Fibroblast of lung (primary cell): ENCODE measurements around the gene CCP110.

Experiments
- CTCF ChIP-seq, 2 donors: IDR thresholded peaks in 1 of 2; conservative IDR thresholded peaks in 1 of 2; 1 replicate in 1 of 2; 2 replicates in 1 of 2; pipeline ENCODE4 v1.5.1; 2011 to 2012; ENCODE audit warnings: low read length in 2 of 2, control low read depth in 1 of 2, inconsistent platforms in 1 of 2, low read depth in 1 of 2, mild to moderate bottlenecking in 1 of 2
- EZH2 ChIP-seq: IDR thresholded peaks from 2 replicates; pipeline ENCODE4 v1.5.1; 2012; ENCODE audit warnings: low read length, control low read depth, mild to moderate bottlenecking; ENCODE audit errors: missing control alignments

GRCh38 chr16:19484096-19484495 lies 39.6 kb upstream of the CCP110 start:
- TF ChIP-seq CTCF (conservative IDR thresholded peaks at IDR 0.05 in 1 of 2, IDR thresholded peaks at IDR 0.05 in 1 of 2; ENCODE audit: low read depth in 1 of 2, low read length in 2 of 2) = no peak
- TF ChIP-seq EZH2 = no peak
